CD4-positive, CD25-positive, alpha-beta regulatory T cell (primary cell): ENCODE results near the gene GREM2. TPM values are rescaled to one million over a fixed set of nuclear protein-coding genes. Genes with fewer than 3 reads are reported as not detected.

Source experiments
- ATAC-seq, 2 donors: fragments of 150-1000 bp; cut with Tn5 transposase; one replicate each; pipeline ENCODE4 v1.10.0; 2021; ENCODE audit warnings: low read depth in 2 of 2, moderate number of reproducible peaks in 2 of 2, moderate library complexity in 1 of 2
- DNase-seq, 3 donors: peaks; one replicate each; pipeline versions ENCODE4 v3.0.0 to v3.0.0-alpha.2; 2012 to 2022; ENCODE audit warnings: mixed read lengths in 1 of 3
- H3K27ac ChIP-seq: one replicate; pipeline ENCODE4 v1.7.0; 2013; ENCODE audit warnings: mild to moderate bottlenecking, low read length; ENCODE audit not compliant: insufficient read depth, poor library complexity, severe bottlenecking
- H3K27me3 ChIP-seq: one replicate; pipeline ENCODE4 v1.7.0; 2013; ENCODE audit warnings: low read length; ENCODE audit not compliant: control insufficient read depth, insufficient read depth
- H3K36me3 ChIP-seq: one replicate; pipeline ENCODE4 v1.7.0; 2013; ENCODE audit warnings: mild to moderate bottlenecking, low read length, moderate library complexity; ENCODE audit not compliant: control insufficient read depth, insufficient read depth
- H3K4me1 ChIP-seq: 2 replicates; pipeline ENCODE4 v1.7.0; 2013; ENCODE audit warnings: mild to moderate bottlenecking, low read length; ENCODE audit not compliant: insufficient read depth, control insufficient read depth, poor library complexity, severe bottlenecking
- H3K4me3 ChIP-seq: one replicate; pipeline ENCODE4 v1.7.0; 2013; ENCODE audit warnings: low read depth, mild to moderate bottlenecking, low read length, moderate library complexity
- H3K9me3 ChIP-seq, 2 experiments: 1 replicate in 1 of 2; 2 replicates in 1 of 2; pipeline ENCODE4 v1.7.0; 2013; ENCODE audit warnings: low read length in 2 of 2, mild to moderate bottlenecking in 1 of 2, moderate library complexity in 1 of 2; ENCODE audit not compliant: control insufficient read depth in 2 of 2
- H3K27ac Mint-ChIP-seq, 3 donors: one replicate each; pipeline ENCODE4 v1.8.0; 2020 to 2022; ENCODE audit warnings: mild to moderate bottlenecking in 3 of 3, mixed read lengths in 3 of 3, moderate library complexity in 2 of 3
- H3K27me3 Mint-ChIP-seq: one replicate; pipeline ENCODE4 v1.8.0; 2022; ENCODE audit warnings: mild to moderate bottlenecking, mixed read lengths
- H3K36me3 Mint-ChIP-seq: one replicate; pipeline ENCODE4 v1.8.0; 2020; ENCODE audit warnings: mixed read lengths
- H3K4me1 Mint-ChIP-seq, 4 donors: one replicate each; pipeline ENCODE4 v1.8.0; 2020 to 2022; ENCODE audit warnings: mixed read lengths in 4 of 4, mild to moderate bottlenecking in 1 of 4
- H3K4me3 Mint-ChIP-seq, 4 donors: one replicate each; pipeline ENCODE4 v1.8.0; 2020 to 2022; ENCODE audit warnings: mild to moderate bottlenecking in 4 of 4, mixed read lengths in 4 of 4, moderate library complexity in 3 of 4
- H3K9me3 Mint-ChIP-seq, 7 donors: one replicate each; pipeline ENCODE4 v1.8.0; 2020 to 2022; ENCODE audit warnings: mixed read lengths in 7 of 7, mild to moderate bottlenecking in 3 of 7, moderate library complexity in 2 of 7
- polyA plus RNA-seq, 4 donors: library from polyadenylated mRNA; unstranded; fragments of 300-500 nt; fragmentation: Illumina TruSeq; gene quantifications; one replicate each; pipeline ENCODE4 v1.2.3, GENCODE V29; 2021
- total RNA-seq: library from RNA; stranded (reverse); gene quantifications from one replicate; pipeline ENCODE4 v1.2.3, GENCODE V29; 2022

GREM2 gene
- total and polyA plus RNA-seq, 5 donors from 2014 or later = not detected

GRCh38 chr1:240464099-240464498 lies 147.9 kb downstream of the GREM2 start:
- H3K36me3 Mint-ChIP-seq = no peaks in the 10 kb centered on the region
- Histone ChIP-seq H3K36me3 (no peaks in the 10 kb centered on the region), H3K9me3 (no peaks in the 10 kb centered on the region), H3K4me1 (no peaks in the 10 kb centered on the region), H3K27me3 (no peaks in the 10 kb centered on the region), H3K4me3 (no peak overlapping the region), H3K27ac (no peak overlapping the region)
- peaks cover 2 to 12% (median 6%) of the 10 kb centered on the region in 7 donors for H3K9me3 Mint-ChIP-seq
- ATAC-seq (no peak), DNase-seq (no peak)
- no peaks in the 10 kb centered on the region for H3K4me1 Mint-ChIP-seq
- no peaks in the 10 kb centered on the region for H3K27me3 Mint-ChIP-seq
- H3K27ac Mint-ChIP-seq = no peak overlapping the region
- no peak overlapping the region for H3K4me3 Mint-ChIP-seq

GRCh38 chr1:240462766-240463395 lies 149.1 kb downstream of the GREM2 start:
- H3K4me1 Mint-ChIP-seq = peaks cover 0 to under 1% (median 0%) of the 10 kb centered on the region in 4 donors
- H3K36me3 Mint-ChIP-seq = no peaks in the 10 kb centered on the region
- DNase-seq (no peak), ATAC-seq (no peak)
- H3K27me3 Mint-ChIP-seq = no peaks in the 10 kb centered on the region
- H3K4me3 ChIP-seq = no peak overlapping the region
- no peaks in the 10 kb centered on the region for H3K36me3 ChIP-seq
- no peaks in the 10 kb centered on the region for H3K27me3 ChIP-seq
- no peak overlapping the region for H3K27ac Mint-ChIP-seq
- no peak overlapping the region for H3K4me3 Mint-ChIP-seq
- H3K9me3 ChIP-seq = no peaks in the 10 kb centered on the region
- H3K4me1 ChIP-seq = no peaks in the 10 kb centered on the region
- no peak overlapping the region for H3K27ac ChIP-seq
- peaks cover 2 to 10% (median 6%) of the 10 kb centered on the region in 7 donors for H3K9me3 Mint-ChIP-seq

- no peak for DNase-seq
- Mint-ChIP-seq H3K4me1 (peaks cover 0 to 2% (median 0%) of the 10 kb centered on the region in 4 donors), H3K36me3 (no peaks in the 10 kb centered on the region), H3K27ac (no peak overlapping the region), H3K4me3 (no peak overlapping the region), H3K9me3 (peaks cover 3 to 16% (median 6%) of the 10 kb centered on the region in 7 donors), H3K27me3 (no peaks in the 10 kb centered on the region)
- H3K4me1 ChIP-seq = no peaks in the 10 kb centered on the region
- H3K27me3 ChIP-seq = no peaks in the 10 kb centered on the region
- H3K4me3 ChIP-seq = no peak overlapping the region
- H3K27ac ChIP-seq = no peak overlapping the region
- no peak for ATAC-seq
- H3K9me3 ChIP-seq = no peaks in the 10 kb centered on the region
- H3K36me3 ChIP-seq = no peaks in the 10 kb centered on the region
These were observed 149.7 kb downstream of the GREM2 start for GRCh38 chr1:240462277-240462676.

GRCh38 chr1:240457203-240457602 lies 154.8 kb downstream of the GREM2 start:
- Mint-ChIP-seq H3K36me3 (no peaks in the 10 kb centered on the region), H3K4me1 (peaks cover 0 to 2% (median 0%) of the 10 kb centered on the region in 4 donors), H3K9me3 (peaks cover 3 to 21% (median 7%) of the 10 kb centered on the region in 7 donors), H3K27ac (no peak overlapping the region), H3K4me3 (no peak overlapping the region), H3K27me3 (no peaks in the 10 kb centered on the region)
- Histone ChIP-seq H3K4me1 (no peaks in the 10 kb centered on the region), H3K9me3 (no peaks in the 10 kb centered on the region), H3K36me3 (no peaks in the 10 kb centered on the region), H3K4me3 (no peak overlapping the region), H3K27ac (no peak overlapping the region), H3K27me3 (no peaks in the 10 kb centered on the region)
- DNase-seq (no peak), ATAC-seq (no peak)

GRCh38 chr1:240455228-240455821 lies 156.6 kb downstream of the GREM2 start:
- peaks cover 2 to 17% (median 6%) of the 10 kb centered on the region in 7 donors for H3K9me3 Mint-ChIP-seq
- no peaks in the 10 kb centered on the region for H3K36me3 Mint-ChIP-seq
- no peak for DNase-seq

GRCh38 chr1:240445369-240445768 lies 166.6 kb downstream of the GREM2 start:
- Mint-ChIP-seq H3K4me1 (no peaks in the 10 kb centered on the region), H3K4me3 (no peak overlapping the region)

More at GRCh38 chr1:240455228-240455821, 156.6 kb downstream of the GREM2 start:
- ATAC-seq = no peak
- no peaks in the 10 kb centered on the region for H3K27me3 Mint-ChIP-seq
- no peaks in the 10 kb centered on the region for H3K9me3 ChIP-seq
- peaks cover 0 to 2% (median 0%) of the 10 kb centered on the region in 4 donors for H3K4me1 Mint-ChIP-seq
- no peak overlapping the region for H3K4me3 Mint-ChIP-seq
- H3K27me3 ChIP-seq = no peaks in the 10 kb centered on the region
- no peak overlapping the region for H3K4me3 ChIP-seq
- no peaks in the 10 kb centered on the region for H3K4me1 ChIP-seq
- no peak overlapping the region for H3K27ac Mint-ChIP-seq
- H3K27ac ChIP-seq = no peak overlapping the region
- H3K36me3 ChIP-seq = no peaks in the 10 kb centered on the region

GRCh38 chr1:240441669-240442068 lies 170.3 kb downstream of the GREM2 start:
- Histone ChIP-seq H3K27me3 (no peaks in the 10 kb centered on the region), H3K9me3 (peaks cover 0 to 2% of the 10 kb centered on the region in 2 experiments), H3K27ac (no peak overlapping the region), H3K4me3 (no peak overlapping the region), H3K4me1 (no peaks in the 10 kb centered on the region), H3K36me3 (no peaks in the 10 kb centered on the region)
- Mint-ChIP-seq H3K36me3 (no peaks in the 10 kb centered on the region), H3K27ac (no peak overlapping the region), H3K9me3 (peaks cover 1 to 14% (median 7%) of the 10 kb centered on the region in 7 donors), H3K4me1 (no peaks in the 10 kb centered on the region), H3K4me3 (peak overlapping the region in 1 of 4 donors; percentile 40), H3K27me3 (no peaks in the 10 kb centered on the region)
- no peak for ATAC-seq
- DNase-seq = no peak

More at GRCh38 chr1:240445369-240445768, 166.6 kb downstream of the GREM2 start:
- no peak overlapping the region for H3K27ac ChIP-seq
- ATAC-seq (no peak), DNase-seq (no peak)
- H3K9me3 Mint-ChIP-seq = peaks cover 3 to 25% (median 6%) of the 10 kb centered on the region in 7 donors
- no peaks in the 10 kb centered on the region for H3K4me1 ChIP-seq
- H3K36me3 Mint-ChIP-seq = peaks cover 4% of the 10 kb centered on the region
- H3K27ac Mint-ChIP-seq = no peak overlapping the region
- H3K9me3 ChIP-seq = no peaks in the 10 kb centered on the region
- H3K36me3 ChIP-seq = no peaks in the 10 kb centered on the region
- H3K27me3 Mint-ChIP-seq = no peaks in the 10 kb centered on the region
- H3K27me3 ChIP-seq = no peaks in the 10 kb centered on the region
- no peak overlapping the region for H3K4me3 ChIP-seq
